ENCODE results near the gene TMEM272. TPM values are rescaled to one million over a fixed set of nuclear protein-coding genes. Genes with fewer than 3 reads are reported as not detected.

Gene TMEM272
- total RNA-seq, 1 experiment from 2014 or later = not detected

- H3K27me3 Mint-ChIP-seq (ENCODE audit: insufficient read depth, unreplicated experiment) = peaks cover 62% of the 10 kb centered on the region
- H3K4me1 Mint-ChIP-seq (ENCODE audit: insufficient read depth, unreplicated experiment) = peaks cover 15% of the 10 kb centered on the region
- TF ChIP-seq, protein P1, sequence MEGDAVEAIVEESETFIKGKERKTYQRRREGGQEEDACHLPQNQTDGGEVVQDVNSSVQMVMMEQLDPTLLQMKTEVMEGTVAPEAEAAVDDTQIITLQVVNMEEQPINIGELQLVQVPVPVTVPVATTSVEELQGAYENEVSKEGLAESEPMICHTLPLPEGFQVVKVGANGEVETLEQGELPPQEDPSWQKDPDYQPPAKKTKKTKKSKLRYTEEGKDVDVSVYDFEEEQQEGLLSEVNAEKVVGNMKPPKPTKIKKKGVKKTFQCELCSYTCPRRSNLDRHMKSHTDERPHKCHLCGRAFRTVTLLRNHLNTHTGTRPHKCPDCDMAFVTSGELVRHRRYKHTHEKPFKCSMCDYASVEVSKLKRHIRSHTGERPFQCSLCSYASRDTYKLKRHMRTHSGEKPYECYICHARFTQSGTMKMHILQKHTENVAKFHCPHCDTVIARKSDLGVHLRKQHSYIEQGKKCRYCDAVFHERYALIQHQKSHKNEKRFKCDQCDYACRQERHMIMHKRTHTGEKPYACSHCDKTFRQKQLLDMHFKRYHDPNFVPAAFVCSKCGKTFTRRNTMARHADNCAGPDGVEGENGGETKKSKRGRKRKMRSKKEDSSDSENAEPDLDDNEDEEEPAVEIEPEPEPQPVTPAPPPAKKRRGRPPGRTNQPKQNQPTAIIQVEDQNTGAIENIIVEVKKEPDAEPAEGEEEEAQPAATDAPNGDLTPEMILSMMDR (IDR thresholded peaks at IDR 0.05; ENCODE audit: unreplicated experiment) = no peak
- no peaks in the 10 kb centered on the region for H3K9me3 Mint-ChIP-seq (ENCODE audit: unreplicated experiment)
- no peak overlapping the region for H3K27ac Mint-ChIP-seq (ENCODE audit: low read depth, unreplicated experiment)
- no peak overlapping the region for H3K4me3 Mint-ChIP-seq (ENCODE audit: unreplicated experiment)
- no peaks in the 10 kb centered on the region for H3K36me3 Mint-ChIP-seq (ENCODE audit: insufficient read depth, unreplicated experiment)
- ChIA-PET POLR2A (no interaction called here), CTCF (interaction anchor here (1.2 to 1.7 kb wide), 4 partner anchors 13 to 381 kb away, joined by 3 to 6 read pairs (median 3); no protein-coding TSS in a partner anchor)
- no peak for DNase-seq (ENCODE audit: unreplicated experiment)
- intact Hi-C loops (cut with micrococcal nuclease) = no loop called here
- BruUV-seq (replicated peaks) = no TSS peak
Measured at GRCh38 chr13:51819544-51819943, 25.4 kb downstream of the TMEM272 start.

- intact Hi-C loops (cut with micrococcal nuclease) = no loop called here
- H3K9me3 Mint-ChIP-seq (ENCODE audit: unreplicated experiment) = no peaks in the 10 kb centered on the region
- no peaks in the 10 kb centered on the region for H3K36me3 Mint-ChIP-seq (ENCODE audit: insufficient read depth, unreplicated experiment)
- DNase-seq (ENCODE audit: unreplicated experiment) = peak; percentile 67
- no TSS peak for BruUV-seq (replicated peaks)
- TF ChIP-seq, protein P1 (IDR thresholded peaks at IDR 0.05; ENCODE audit: unreplicated experiment) = no peak
- no peak overlapping the region for H3K27ac Mint-ChIP-seq (ENCODE audit: low read depth, unreplicated experiment)
- H3K4me1 Mint-ChIP-seq (ENCODE audit: insufficient read depth, unreplicated experiment) = peaks cover 15% of the 10 kb centered on the region
- H3K4me3 Mint-ChIP-seq (ENCODE audit: unreplicated experiment) = no peak overlapping the region
- H3K27me3 Mint-ChIP-seq (ENCODE audit: insufficient read depth, unreplicated experiment) = peaks cover 62% of the 10 kb centered on the region
- ChIA-PET CTCF (interaction anchor here (0.6 to 1.7 kb wide), 5 partner anchors 16 to 382 kb away, joined by 3 to 6 read pairs (median 3); no protein-coding TSS in a partner anchor), POLR2A (no interaction called here)
Measured at GRCh38 chr13:51818781-51819511, 26.0 kb downstream of the TMEM272 start.

- ChIA-PET POLR2A (no interaction called here), CTCF (interaction anchor here (0.6 to 1.3 kb wide), 3 partner anchors 35 to 1026 kb away, joined by 3 read pairs; no protein-coding TSS in a partner anchor)
- intact Hi-C loops (cut with micrococcal nuclease) = no loop called here
- H3K36me3 Mint-ChIP-seq (ENCODE audit: insufficient read depth, unreplicated experiment) = no peaks in the 10 kb centered on the region
- TF ChIP-seq, protein P1 (IDR thresholded peaks at IDR 0.05; ENCODE audit: unreplicated experiment) = no peak
- no peaks in the 10 kb centered on the region for H3K9me3 Mint-ChIP-seq (ENCODE audit: unreplicated experiment)
- peaks cover 15% of the 10 kb centered on the region for H3K4me1 Mint-ChIP-seq (ENCODE audit: insufficient read depth, unreplicated experiment)
- no peak for DNase-seq (ENCODE audit: unreplicated experiment)
- BruUV-seq (replicated peaks) = no TSS peak
- no peak overlapping the region for H3K27ac Mint-ChIP-seq (ENCODE audit: low read depth, unreplicated experiment)
- peaks cover 62% of the 10 kb centered on the region for H3K27me3 Mint-ChIP-seq (ENCODE audit: insufficient read depth, unreplicated experiment)
- H3K4me3 Mint-ChIP-seq (ENCODE audit: unreplicated experiment) = no peak overlapping the region
Measured at GRCh38 chr13:51818276-51818675, 26.7 kb downstream of the TMEM272 start.

DNA sequence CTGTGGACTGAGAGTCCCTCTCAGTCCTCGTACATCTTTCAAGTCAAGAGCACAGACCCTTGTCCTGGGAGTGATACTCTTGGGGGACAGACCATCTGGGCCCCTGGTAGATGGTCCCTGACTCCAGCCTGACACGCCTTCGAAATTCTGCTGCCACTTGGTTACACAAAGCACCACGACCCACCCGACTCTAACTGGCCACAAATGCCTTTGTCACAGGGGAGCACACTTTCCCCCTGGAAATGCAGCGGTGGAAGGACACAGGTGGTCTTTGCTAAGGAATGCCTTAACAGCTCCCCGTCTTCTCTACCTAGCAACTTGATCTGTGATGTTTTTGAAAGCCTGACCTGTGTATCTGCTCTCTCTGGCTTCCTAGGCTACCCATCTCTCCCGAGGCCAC lies 27.3 kb downstream of the TMEM272 start:
- no peak overlapping the region for H3K27ac Mint-ChIP-seq (ENCODE audit: low read depth, unreplicated experiment)
- POLR2A ChIA-PET = no interaction called here
- no peaks in the 10 kb centered on the region for H3K36me3 Mint-ChIP-seq (ENCODE audit: insufficient read depth, unreplicated experiment)
- DNase-seq (ENCODE audit: unreplicated experiment) = no peak
- H3K4me1 Mint-ChIP-seq (ENCODE audit: insufficient read depth, unreplicated experiment) = peaks cover 15% of the 10 kb centered on the region
- BruUV-seq (replicated peaks) = no TSS peak
- TF ChIP-seq, protein P1 (IDR thresholded peaks at IDR 0.05; ENCODE audit: unreplicated experiment) = no peak
- no peak overlapping the region for H3K4me3 Mint-ChIP-seq (ENCODE audit: unreplicated experiment)
- CTCF ChIA-PET = interaction anchor here (0.7 to 1.3 kb wide), 3 partner anchors 144 to 1026 kb away, joined by 3 to 5 read pairs (median 3); no protein-coding TSS in a partner anchor
- intact Hi-C loops (cut with micrococcal nuclease) = no loop called here
- peaks cover 62% of the 10 kb centered on the region for H3K27me3 Mint-ChIP-seq (ENCODE audit: insufficient read depth, unreplicated experiment)
- H3K9me3 Mint-ChIP-seq (ENCODE audit: unreplicated experiment) = no peaks in the 10 kb centered on the region
